Mesodermal cell (in vitro differentiated cells): Measurements from ENCODE around the gene KCNAB2.

ENCODE experiments used
- H3K27ac ChIP-seq: 2 replicates; pipeline ENCODE4 v1.7.0; 2013; ENCODE audit warnings: mild to moderate bottlenecking, low read depth, low read length, moderate library complexity; ENCODE audit not compliant: severe bottlenecking
- H3K36me3 ChIP-seq: 2 replicates; pipeline ENCODE4 v1.7.1; 2013; ENCODE audit warnings: mild to moderate bottlenecking, low read length, moderate library complexity; ENCODE audit not compliant: control insufficient read depth, insufficient read depth
- H3K4me1 ChIP-seq: one replicate; pipeline ENCODE4 v1.7.1; 2013; ENCODE audit warnings: mild to moderate bottlenecking, low read length; ENCODE audit not compliant: insufficient read depth, control insufficient read depth, poor library complexity, severe bottlenecking
- H3K4me3 ChIP-seq: 2 replicates; pipeline ENCODE4 v1.7.0; 2013; ENCODE audit warnings: low read length, control low read depth, mild to moderate bottlenecking; ENCODE audit not compliant: insufficient read depth, poor library complexity, severe bottlenecking; ENCODE audit errors: extremely low read depth
- H3K9me3 ChIP-seq: 2 replicates; pipeline ENCODE4 v1.7.1; 2013; ENCODE audit warnings: mild to moderate bottlenecking, low read length, moderate library complexity; ENCODE audit not compliant: control insufficient read depth
- WGBS, 2 experiments: methylation state at CpG; one replicate each; pipeline ENCODE4 v1.1.5; 2013; ENCODE audit warnings: missing lambda C conversion rate in 2 of 2; ENCODE audit not compliant: insufficient coverage in 2 of 2; 5-methylcytosine and 5-hydroxymethylcytosine counted together

The KCNAB2 gene

GRCh38 chr1:6090996-6091822 lies 45.5 kb downstream of the KCNAB2 start:
- Histone ChIP-seq H3K9me3 (no peaks in the 10 kb centered on the region), H3K4me1 (no peaks in the 10 kb centered on the region), H3K4me3 (no peak overlapping the region), H3K27ac (no peak overlapping the region), H3K36me3 (no peaks in the 10 kb centered on the region)
- WGBS, 2 experiments: 84 to 93% methylated on average over 16 to 18 of the region's 25 CpGs

- WGBS, 2 experiments: 84 to 89% methylated on average over 8 to 9 of the region's 10 CpGs
- no peak overlapping the region for H3K4me3 ChIP-seq
- no peaks in the 10 kb centered on the region for H3K36me3 ChIP-seq
- no peaks in the 10 kb centered on the region for H3K4me1 ChIP-seq
- H3K9me3 ChIP-seq: no peaks in the 10 kb centered on the region
- H3K27ac ChIP-seq: no peak overlapping the region
Observed at GRCh38 chr1:6091823-6092109, 46.1 kb downstream of the KCNAB2 start.

GRCh38 chr1:6092211-6092610 lies 46.5 kb downstream of the KCNAB2 start:
- no peaks in the 10 kb centered on the region for H3K9me3 ChIP-seq
- H3K36me3 ChIP-seq: no peaks in the 10 kb centered on the region
- no peaks in the 10 kb centered on the region for H3K4me1 ChIP-seq
- 94% methylated on average over 7 to 8 of the region's 10 CpGs for WGBS, 2 experiments
- H3K27ac ChIP-seq: no peak overlapping the region
- no peak overlapping the region for H3K4me3 ChIP-seq

- no peaks in the 10 kb centered on the region for H3K9me3 ChIP-seq
- no peaks in the 10 kb centered on the region for H3K4me1 ChIP-seq
- WGBS, 2 experiments: 78 to 89% methylated on average over 8 to 10 of the region's 10 CpGs
- H3K36me3 ChIP-seq: no peaks in the 10 kb centered on the region
- H3K4me3 ChIP-seq: no peak overlapping the region
- H3K27ac ChIP-seq: no peak overlapping the region
Observed at GRCh38 chr1:6093071-6093470, 47.4 kb downstream of the KCNAB2 start.

- Histone ChIP-seq H3K4me1 (no peaks in the 10 kb centered on the region), H3K9me3 (no peaks in the 10 kb centered on the region), H3K36me3 (no peaks in the 10 kb centered on the region), H3K4me3 (no peak overlapping the region), H3K27ac (no peak overlapping the region)
- 90 to 92% methylated on average over 9 of the region's 9 CpGs for WGBS, 2 experiments
Observed at GRCh38 chr1:6093611-6094010, 47.9 kb downstream of the KCNAB2 start.

GRCh38 chr1:6094246-6094645 lies 48.6 kb downstream of the KCNAB2 start:
- H3K27ac ChIP-seq: no peak overlapping the region
- WGBS, 2 experiments: 93 to 95% methylated on average over 19 of the region's 19 CpGs
- no peak overlapping the region for H3K4me3 ChIP-seq
- no peaks in the 10 kb centered on the region for H3K36me3 ChIP-seq
- no peaks in the 10 kb centered on the region for H3K9me3 ChIP-seq
- no peaks in the 10 kb centered on the region for H3K4me1 ChIP-seq

GRCh38 chr1:6094801-6095505 lies 49.3 kb downstream of the KCNAB2 start:
- H3K36me3 ChIP-seq: no peaks in the 10 kb centered on the region
- no peak overlapping the region for H3K4me3 ChIP-seq
- no peak overlapping the region for H3K27ac ChIP-seq
- no peaks in the 10 kb centered on the region for H3K9me3 ChIP-seq
- 87 to 89% methylated on average over 18 to 19 of the region's 21 CpGs for WGBS, 2 experiments
- no peaks in the 10 kb centered on the region for H3K4me1 ChIP-seq

GRCh38 chr1:6095511-6096242 lies 50.0 kb downstream of the KCNAB2 start:
- Histone ChIP-seq H3K9me3 (no peaks in the 10 kb centered on the region), H3K36me3 (no peaks in the 10 kb centered on the region), H3K4me1 (no peaks in the 10 kb centered on the region), H3K27ac (no peak overlapping the region), H3K4me3 (no peak overlapping the region)
- 86 to 90% methylated on average over 5 to 10 of the region's 13 CpGs for WGBS, 2 experiments

GRCh38 chr1:6096243-6097116 lies 50.8 kb downstream of the KCNAB2 start:
- H3K27ac ChIP-seq: no peak overlapping the region
- H3K9me3 ChIP-seq: no peaks in the 10 kb centered on the region
- H3K4me3 ChIP-seq: no peak overlapping the region
- no peaks in the 10 kb centered on the region for H3K4me1 ChIP-seq
- no peaks in the 10 kb centered on the region for H3K36me3 ChIP-seq
- 91 to 93% methylated on average over 16 to 20 of the region's 23 CpGs for WGBS, 2 experiments

GRCh38 chr1:6097117-6097595 lies 51.5 kb downstream of the KCNAB2 start:
- 87 to 93% methylated on average over 10 to 14 of the region's 15 CpGs for WGBS, 2 experiments
- Histone ChIP-seq H3K36me3 (no peaks in the 10 kb centered on the region), H3K4me3 (no peak overlapping the region), H3K9me3 (no peaks in the 10 kb centered on the region), H3K27ac (no peak overlapping the region), H3K4me1 (no peaks in the 10 kb centered on the region)
